Ovary (tissue), 9 donors: ENCODE data around the gene LEAP2. TPM values are rescaled to one million over a fixed set of nuclear protein-coding genes. Genes with fewer than 3 reads are reported as not detected.
A peak's percentile ranks its signal among the peaks of the same experiment; 100 is the strongest.

Experiments
- DNase-seq, 5 donors: peaks; one replicate each; pipeline ENCODE4 v3.0.0-alpha.2; 2019 to 2020
- H3K27ac ChIP-seq, 2 donors: fragments of 200-600 bp; one replicate each; pipeline versions ENCODE4 v1.5.1 to v1.8.0; 2019 to 2022
- H3K27me3 ChIP-seq: fragments of 200-600 bp; one replicate; pipeline ENCODE4 v1.8.0; 2022
- H3K36me3 ChIP-seq: fragments of 200-600 bp; sonication (generic); one replicate; pipeline ENCODE4 v1.5.1; 2019
- H3K4me1 ChIP-seq: one replicate; pipeline ENCODE4 v1.8.1; 2013; ENCODE audit warnings: mild to moderate bottlenecking, moderate library complexity; ENCODE audit not compliant: insufficient read depth
- H3K4me3 ChIP-seq: fragments of 200-600 bp; sonication (generic); one replicate; pipeline ENCODE4 v1.5.1; 2017
- H3K9me3 ChIP-seq, 2 donors: fragments of 200-600 bp in 1 of 2; sonication (generic) in 1 of 2; one replicate each; pipeline versions ENCODE4 v1.5.1 to v1.8.1; 2013 to 2019; ENCODE audit warnings: mild to moderate bottlenecking in 1 of 2, moderate library complexity in 1 of 2
- CTCF ChIP-seq, 3 donors: fragments of 450-650 bp in 2 of 3; fragments of 200-600 bp in 1 of 3; IDR thresholded peaks; one replicate each; pipeline versions ENCODE4 v1.5.1 to v1.8.0; 2016 to 2022; ENCODE audit warnings: antibody characterized with exemption in 3 of 3, mild to moderate bottlenecking in 1 of 3
- EP300 ChIP-seq: sonication (generic); formaldehyde crosslinking; IDR thresholded peaks from one replicate; pipeline ENCODE4 v1.6.1; 2017; ENCODE audit warnings: antibody characterized with exemption
- POLR2A ChIP-seq: fragments of 450-650 bp; IDR thresholded peaks from one replicate; pipeline ENCODE4 v1.6.1; 2017; ENCODE audit warnings: antibody characterized with exemption, mild to moderate bottlenecking, moderate library complexity
- WGBS, 3 donors: extraction: QIAGEN DNeasy Blood & Tissue Kit in 1 of 3; methylation state at CpG; one replicate each; pipeline versions ENCODE4 v1.1.5 to v1.1.7; 2013 to 2017; 5-methylcytosine and 5-hydroxymethylcytosine counted together
- intact Hi-C, 4 donors: fragments of 100-400 bp; cut with DNase I; formaldehyde crosslinking; loops; one replicate each; pipeline versions ENCODE4 v1.11.0 to v1.15.1; 2022 to 2023
- polyA plus RNA-seq, 2 donors: library from polyadenylated mRNA; stranded (reverse); fragments of 200-250 nt in 1 of 2; fragments of 350-450 nt in 1 of 2; fragmentation: Illumina TruSeq in 1 of 2; extraction: RNeasy Lipid Tissue Mini Kit (QIAGEN cat#74804) in 1 of 2; gene quantifications; one replicate each; pipeline ENCODE4 v1.2.3, GENCODE V29; 2013 to 2014
- total RNA-seq, 7 donors: library from RNA; depleted of rRNA in 2 of 7; stranded (reverse); fragments of >200 nt in 2 of 7; fragmentation: NEBNext Ultra II Directional in 3 of 7; extraction: Animal tissue kit (Norgen Biotek cat#: 25700) in 3 of 7; gene quantifications; one replicate each; pipeline versions ENCODE4 v1.1.0 to v1.2.4, GENCODE V29; 2016 to 2023
- donor health status: DM: no; HTN: no; CAD: no; lungs with moderate emphysema.
- donor health status: DM: no; HTN: no; CAD: no.
- donor health status: Bipolar disorder and iron deficiency.
- donor health status: DM: yes; HTN: yes; CAD: no.
- donor health status: DM: no; HTN: no; CAD: no.
- donor health status: DM: yes; HTN: yes; CAD: no.

The LEAP2 gene
- total and polyA plus RNA-seq, 9 donors: 0.64 to 2.2 (median 1.3) TPM

- 84 to 88% (median 88%) methylated on average over 3 of the region's 3 CpGs for WGBS, 3 donors
- no peak for TF ChIP-seq POLR2A
- no peak for TF ChIP-seq CTCF (IDR thresholded peaks at IDR 0.05)
- TF ChIP-seq EP300: no peak
- H3K27me3 ChIP-seq: no peaks in the 10 kb centered on the region
- no peaks in the 10 kb centered on the region for H3K9me3 ChIP-seq
- H3K36me3 ChIP-seq: no peaks in the 10 kb centered on the region
- H3K27ac ChIP-seq: no peak overlapping the region
- H3K4me1 ChIP-seq: no peaks in the 10 kb centered on the region
- no peak overlapping the region for H3K4me3 ChIP-seq
- DNase-seq: no peak
- intact Hi-C loops: no loop called here
Observed at GRCh38 chr5:132856011-132856410, 17.5 kb upstream of the LEAP2 start.

- Histone ChIP-seq H3K4me1 (no peaks in the 10 kb centered on the region), H3K4me3 (no peak overlapping the region), H3K9me3 (no peaks in the 10 kb centered on the region), H3K36me3 (no peaks in the 10 kb centered on the region), H3K27me3 (no peaks in the 10 kb centered on the region), H3K27ac (no peak overlapping the region)
- intact Hi-C loops: no loop called here
- TF ChIP-seq POLR2A (no peak), EP300 (no peak), CTCF (IDR thresholded peaks at IDR 0.05) (no peak)
- DNase-seq: no peak
- WGBS, 3 donors: 62 to 69% (median 68%) methylated on average over 2 of the region's 2 CpGs
Observed at GRCh38 chr5:132859889-132860437, 13.5 kb upstream of the LEAP2 start.

GRCh38 chr5:132860742-132861141 lies 12.7 kb upstream of the LEAP2 start:
- H3K27ac ChIP-seq: no peak overlapping the region
- no peak overlapping the region for H3K4me3 ChIP-seq
- 62 to 67% (median 64%) methylated on average over 5 of the region's 5 CpGs for WGBS, 3 donors
- H3K9me3 ChIP-seq: no peaks in the 10 kb centered on the region
- H3K36me3 ChIP-seq: no peaks in the 10 kb centered on the region
- no peaks in the 10 kb centered on the region for H3K4me1 ChIP-seq
- DNase-seq: no peak
- no peaks in the 10 kb centered on the region for H3K27me3 ChIP-seq
- TF ChIP-seq CTCF (IDR thresholded peaks at IDR 0.05): no peak
- no peak for TF ChIP-seq POLR2A
- TF ChIP-seq EP300: no peak
- intact Hi-C loops: no loop called here

- no peaks in the 10 kb centered on the region for H3K36me3 ChIP-seq
- no peak for DNase-seq
- TF ChIP-seq CTCF (IDR thresholded peaks at IDR 0.05) (peak in 1 of 3 donors; percentile 6), POLR2A (no peak)
- H3K27ac ChIP-seq: peak overlapping the region; percentile 86 to 90
- H3K4me1 ChIP-seq: no peaks in the 10 kb centered on the region
- no peaks in the 10 kb centered on the region for H3K9me3 ChIP-seq
- peak overlapping the region; percentile 91 for H3K4me3 ChIP-seq
- H3K27me3 ChIP-seq: no peaks in the 10 kb centered on the region
- WGBS, 3 donors: 19 to 34% (median 21%) methylated on average over 23 to 30 of the region's 30 CpGs
- intact Hi-C loops: loop anchor here in 1 of 4 donors (2.0 kb wide), 1 partner anchor 97 kb away; the partner anchor contains the start of gene AFF4
Observed at GRCh38 chr5:132865668-132866341, 7.7 kb upstream of the LEAP2 start.
